HepG2 (cell line): ENCODE data around the gene NOL4L. TPM values are rescaled to one million over a fixed set of nuclear protein-coding genes. Genes with fewer than 3 reads are reported as not detected.

Experiments
- ARHGAP35 ChIP-seq: sonication (generic); formaldehyde crosslinking; IDR thresholded peaks from 2 replicates; pipeline ENCODE4 v1.9.0; 2022; ENCODE audit warnings: mild to moderate bottlenecking, inconsistent platforms, moderate library complexity, missing genetic modification reagents, borderline replicate concordance
- FOXP1 ChIP-seq, 2 experiments: fragments of 450-650 bp in 1 of 2; IDR thresholded peaks; 2 replicates each; pipeline ENCODE4 v1.6.1; 2017 to 2018; ENCODE audit warnings: antibody characterized with exemption in 1 of 2
- GFI1 ChIP-seq: sonication (generic); formaldehyde crosslinking; IDR thresholded peaks from 2 replicates; pipeline ENCODE4 v1.5.0; 2020; ENCODE audit warnings: missing genetic modification reagents, mild to moderate bottlenecking, borderline replicate concordance
- HDAC1 ChIP-seq: sonication (generic); formaldehyde crosslinking; IDR thresholded peaks from 2 replicates; pipeline ENCODE4 v1.5.1; 2020; ENCODE audit warnings: mild to moderate bottlenecking, missing genetic modification reagents
- JARID2 ChIP-seq: sonication (generic); formaldehyde crosslinking; IDR thresholded peaks from 2 replicates; pipeline ENCODE4 v1.8.1; 2023; ENCODE audit warnings: missing genetic modification reagents, inconsistent platforms; ENCODE audit not compliant: insufficient replicate concordance
- MIER2 ChIP-seq: IDR thresholded peaks from 2 replicates; pipeline ENCODE4 v1.6.1; 2016; ENCODE audit warnings: missing biosample characterization, missing genetic modification reagents
- MIER3 ChIP-seq: IDR thresholded peaks from 2 replicates; pipeline ENCODE4 v1.6.1; 2016; ENCODE audit warnings: missing compliant biosample characterization, borderline replicate concordance
- MIXL1 ChIP-seq: IDR thresholded peaks from 2 replicates; pipeline ENCODE4 v1.6.1; 2016
- MZF1 ChIP-seq: sonication (generic); formaldehyde crosslinking; IDR thresholded peaks from 2 replicates; pipeline ENCODE4 v1.8.1; 2023; ENCODE audit warnings: mild to moderate bottlenecking, missing genetic modification reagents, borderline replicate concordance
- NFKB2 ChIP-seq: sonication (generic); formaldehyde crosslinking; IDR thresholded peaks from 2 replicates; pipeline ENCODE4 v1.4.0; 2020; ENCODE audit warnings: missing genetic modification reagents, borderline replicate concordance
- NR2C2 ChIP-seq: sonication (generic); formaldehyde crosslinking; IDR thresholded peaks from 2 replicates; pipeline ENCODE4 v1.4.0; 2020; ENCODE audit warnings: missing genetic modification reagents, mild to moderate bottlenecking, moderate library complexity, borderline replicate concordance
- PHF21A ChIP-seq: sonication (generic); formaldehyde crosslinking; IDR thresholded peaks from 2 replicates; pipeline ENCODE4 v1.5.0; 2020; ENCODE audit warnings: mild to moderate bottlenecking, missing genetic modification reagents
- PHF5A ChIP-seq: IDR thresholded peaks from one replicate; pipeline ENCODE4 v1.6.1; 2018; ENCODE audit warnings: low read depth, missing genetic modification reagents; ENCODE audit not compliant: unreplicated experiment
- RBAK ChIP-seq: sonication (generic); formaldehyde crosslinking; IDR thresholded peaks from 2 replicates; pipeline ENCODE4 v1.5.1; 2020; ENCODE audit warnings: mild to moderate bottlenecking, missing genetic modification reagents
- STAT5B ChIP-seq: sonication (generic); formaldehyde crosslinking; IDR thresholded peaks from 2 replicates; pipeline ENCODE4 v1.4.0; 2020; ENCODE audit warnings: missing genetic modification reagents
- YEATS4 ChIP-seq: sonication (generic); formaldehyde crosslinking; IDR thresholded peaks from 2 replicates; pipeline ENCODE4 v1.4.0; 2020; ENCODE audit warnings: missing genetic modification reagents, borderline replicate concordance
- ZNF33B ChIP-seq: sonication (generic); formaldehyde crosslinking; IDR thresholded peaks from 2 replicates; pipeline ENCODE4 v1.5.1; 2020; ENCODE audit warnings: mild to moderate bottlenecking, missing genetic modification reagents
- ZNF549 ChIP-seq: sonication (generic); formaldehyde crosslinking; IDR thresholded peaks from 2 replicates; pipeline ENCODE4 v1.5.0; 2020; ENCODE audit warnings: missing genetic modification reagents
- ZNF569 ChIP-seq: sonication (generic); formaldehyde crosslinking; IDR thresholded peaks from 2 replicates; pipeline ENCODE4 v1.5.0; 2020; ENCODE audit warnings: mild to moderate bottlenecking, missing genetic modification reagents, moderate library complexity, borderline replicate concordance
- ZNF652 ChIP-seq: IDR thresholded peaks from 2 replicates; pipeline ENCODE4 v1.6.1; 2016; ENCODE audit warnings: low read depth, borderline replicate concordance
- polyA plus RNA-seq, 8 experiments: library from polyadenylated mRNA; depleted of rRNA in 3 of 8; stranded (reverse) in 7 of 8; unstranded in 1 of 8; fragments of >200 nt; fragmentation: Illumina TruSeq in 4 of 8; extraction: Trizol in 4 of 8; gene quantifications; 2 replicates each; pipeline versions ENCODE4 v1.2.1 to v1.2.3, GENCODE V29; 2011 to 2016; ENCODE audit warnings: low read depth in 4 of 8, missing spikeins in 1 of 8, mixed read lengths in 1 of 8; ENCODE audit not compliant: insufficient read depth in 1 of 8
- total RNA-seq, 5 experiments: library from RNA; depleted of rRNA; stranded (reverse); fragments of >200 nt; fragmentation: Illumina TruSeq; extraction: Trizol; gene quantifications; 2 replicates each; pipeline ENCODE4 v1.2.3, GENCODE V29; 2016; ENCODE audit warnings: low read depth in 1 of 5
- TF ChIP-seq, protein P1 (sequence below): sonication (generic); formaldehyde crosslinking; IDR thresholded peaks from 2 replicates; pipeline ENCODE4 v1.8.1; 2022; ENCODE audit warnings: mild to moderate bottlenecking, missing genetic modification reagents
- TF ChIP-seq, protein P2 (sequence below): IDR thresholded peaks from 2 replicates; pipeline ENCODE4 v1.6.1; 2016; ENCODE audit warnings: mild to moderate bottlenecking, missing biosample characterization, missing genetic modification reagents
- TF ChIP-seq, protein P3 (sequence below): sonication (generic); formaldehyde crosslinking; IDR thresholded peaks from 2 replicates; pipeline ENCODE4 v1.8.0; 2022; ENCODE audit warnings: missing genetic modification reagents, mild to moderate bottlenecking, moderate library complexity, borderline replicate concordance
- TF ChIP-seq, protein P4 (sequence below): IDR thresholded peaks from 2 replicates; pipeline ENCODE4 v1.6.1; 2016; ENCODE audit warnings: mild to moderate bottlenecking

The NOL4L gene
- total and polyA plus RNA-seq, 2 of the 13 experiments (the other 11 are each of a cell fraction or from before 2014, with no cell fraction given), result 16.6 to 35.4 TPM

DNA sequence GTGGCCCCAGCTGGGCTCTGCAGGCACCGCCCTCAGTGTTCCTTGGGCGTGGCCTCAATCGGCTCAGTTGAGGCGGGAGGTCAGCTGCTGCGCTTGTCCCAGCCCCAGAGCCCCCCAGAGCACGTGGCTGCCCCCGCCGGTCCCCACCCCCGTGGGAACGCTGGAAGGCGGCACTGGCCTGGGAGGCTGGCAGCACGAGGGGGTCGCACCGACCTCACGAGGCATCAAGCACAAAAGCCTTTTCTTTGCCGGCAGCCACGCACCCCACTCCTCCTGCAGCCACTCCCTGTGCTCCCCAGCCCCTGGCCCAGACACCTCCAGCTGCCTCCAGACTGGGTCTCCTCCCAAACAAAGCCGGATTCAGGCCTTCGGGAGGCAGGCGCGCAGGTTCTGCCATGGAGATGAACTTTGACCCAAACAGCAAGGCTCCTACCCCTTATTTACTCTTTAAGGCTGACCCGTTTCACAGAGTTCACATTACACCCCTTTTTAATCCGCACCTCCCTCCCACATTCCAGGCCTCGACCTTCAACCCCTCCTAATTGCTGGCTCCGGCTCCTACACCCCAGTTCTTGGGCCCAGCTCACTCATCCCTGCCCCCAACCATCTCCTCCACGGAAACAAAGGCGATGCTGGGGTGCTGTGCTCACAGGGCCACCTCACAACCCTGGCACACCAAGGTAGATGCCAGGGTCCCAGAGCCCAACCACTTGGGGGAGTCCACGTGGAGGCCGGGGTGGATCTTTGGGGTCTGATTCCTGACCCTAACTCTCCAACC is 111.7 kb downstream of the NOL4L start (continued):
- TF ChIP-seq, protein P1, sequence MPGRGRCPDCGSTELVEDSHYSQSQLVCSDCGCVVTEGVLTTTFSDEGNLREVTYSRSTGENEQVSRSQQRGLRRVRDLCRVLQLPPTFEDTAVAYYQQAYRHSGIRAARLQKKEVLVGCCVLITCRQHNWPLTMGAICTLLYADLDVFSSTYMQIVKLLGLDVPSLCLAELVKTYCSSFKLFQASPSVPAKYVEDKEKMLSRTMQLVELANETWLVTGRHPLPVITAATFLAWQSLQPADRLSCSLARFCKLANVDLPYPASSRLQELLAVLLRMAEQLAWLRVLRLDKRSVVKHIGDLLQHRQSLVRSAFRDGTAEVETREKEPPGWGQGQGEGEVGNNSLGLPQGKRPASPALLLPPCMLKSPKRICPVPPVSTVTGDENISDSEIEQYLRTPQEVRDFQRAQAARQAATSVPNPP (CRISPR knock-in tag), result no peak
- TF ChIP-seq, protein P2, sequence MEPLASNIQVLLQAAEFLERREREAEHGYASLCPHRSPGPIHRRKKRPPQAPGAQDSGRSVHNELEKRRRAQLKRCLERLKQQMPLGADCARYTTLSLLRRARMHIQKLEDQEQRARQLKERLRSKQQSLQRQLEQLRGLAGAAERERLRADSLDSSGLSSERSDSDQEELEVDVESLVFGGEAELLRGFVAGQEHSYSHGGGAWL (CRISPR knock-in tag), result peak; percentile 55; the same call in 1 of the 2 replicates
- TF ChIP-seq NR2C2 (peak; percentile 97), MZF1 (CRISPR knock-in tag) (peak; percentile 19; the same call in 1 of the 2 replicates), ZNF549 (CRISPR knock-in tag) (no peak), PHF21A (CRISPR knock-in tag) (peak; percentile 99), NFKB2 (peak; percentile 39; the same call in 1 of the 2 replicates), HDAC1 (CRISPR knock-in tag) (peak; percentile 96), MIXL1 (peak; percentile 94), MIER3 (CRISPR knock-in tag) (peak; percentile 89; the same call in 1 of the 2 replicates), ARHGAP35 (CRISPR knock-in tag) (peak; percentile 53; the same call in 1 of the 2 replicates), YEATS4 (0 out of 2 replicates have a peak, but pooled peaks have one; percentile 62), STAT5B (CRISPR knock-in tag) (0 out of 2 replicates have a peak, but pooled peaks have one; percentile 51), GFI1 (CRISPR knock-in tag) (peak; percentile 93), PHF5A (CRISPR knock-in tag) (peak; percentile 26), ZNF652 (CRISPR knock-in tag) (0 out of 2 replicates have a peak, but pooled peaks have one; percentile 23), ZNF33B (CRISPR knock-in tag) (0 out of 2 replicates have a peak, but pooled peaks have one; percentile 19), JARID2 (CRISPR knock-in tag) (no peak), RBAK (CRISPR knock-in tag) (0 out of 2 replicates have a peak, but pooled peaks have one; percentile 64), FOXP1 (IDR thresholded peaks at IDR 0.05) (0 out of 2 replicates have a peak, but pooled peaks have one; percentile 11), FOXP1 (CRISPR knock-in tag; IDR thresholded peaks at IDR 0.05) (peak; percentile 85), MIER2 (no peak), ZNF569 (CRISPR knock-in tag) (no peak)
- TF ChIP-seq, protein P3, sequence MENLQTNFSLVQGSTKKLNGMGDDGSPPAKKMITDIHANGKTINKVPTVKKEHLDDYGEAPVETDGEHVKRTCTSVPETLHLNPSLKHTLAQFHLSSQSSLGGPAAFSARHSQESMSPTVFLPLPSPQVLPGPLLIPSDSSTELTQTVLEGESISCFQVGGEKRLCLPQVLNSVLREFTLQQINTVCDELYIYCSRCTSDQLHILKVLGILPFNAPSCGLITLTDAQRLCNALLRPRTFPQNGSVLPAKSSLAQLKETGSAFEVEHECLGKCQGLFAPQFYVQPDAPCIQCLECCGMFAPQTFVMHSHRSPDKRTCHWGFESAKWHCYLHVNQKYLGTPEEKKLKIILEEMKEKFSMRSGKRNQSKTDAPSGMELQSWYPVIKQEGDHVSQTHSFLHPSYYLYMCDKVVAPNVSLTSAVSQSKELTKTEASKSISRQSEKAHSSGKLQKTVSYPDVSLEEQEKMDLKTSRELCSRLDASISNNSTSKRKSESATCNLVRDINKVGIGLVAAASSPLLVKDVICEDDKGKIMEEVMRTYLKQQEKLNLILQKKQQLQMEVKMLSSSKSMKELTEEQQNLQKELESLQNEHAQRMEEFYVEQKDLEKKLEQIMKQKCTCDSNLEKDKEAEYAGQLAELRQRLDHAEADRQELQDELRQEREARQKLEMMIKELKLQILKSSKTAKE (CRISPR knock-in tag), result peak; percentile 90
- TF ChIP-seq, protein P4, sequence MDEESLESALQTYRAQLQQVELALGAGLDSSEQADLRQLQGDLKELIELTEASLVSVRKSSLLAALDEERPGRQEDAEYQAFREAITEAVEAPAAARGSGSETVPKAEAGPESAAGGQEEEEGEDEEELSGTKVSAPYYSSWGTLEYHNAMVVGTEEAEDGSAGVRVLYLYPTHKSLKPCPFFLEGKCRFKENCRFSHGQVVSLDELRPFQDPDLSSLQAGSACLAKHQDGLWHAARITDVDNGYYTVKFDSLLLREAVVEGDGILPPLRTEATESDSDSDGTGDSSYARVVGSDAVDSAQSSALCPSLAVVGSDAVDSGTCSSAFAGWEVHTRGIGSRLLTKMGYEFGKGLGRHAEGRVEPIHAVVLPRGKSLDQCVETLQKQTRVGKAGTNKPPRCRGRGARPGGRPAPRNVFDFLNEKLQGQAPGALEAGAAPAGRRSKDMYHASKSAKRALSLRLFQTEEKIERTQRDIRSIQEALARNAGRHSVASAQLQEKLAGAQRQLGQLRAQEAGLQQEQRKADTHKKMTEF (CRISPR knock-in tag), result peak; percentile 87
